Measurements from ENCODE around the gene FAM162A.

FAM162A gene

GRCh38 chr3:122389197-122389596 is 5.2 kb downstream of the FAM162A start:
- DNase-seq: no peak

GRCh38 chr3:122389892-122390291 is 5.9 kb downstream of the FAM162A start:
- DNase-seq: no peak

DNA sequence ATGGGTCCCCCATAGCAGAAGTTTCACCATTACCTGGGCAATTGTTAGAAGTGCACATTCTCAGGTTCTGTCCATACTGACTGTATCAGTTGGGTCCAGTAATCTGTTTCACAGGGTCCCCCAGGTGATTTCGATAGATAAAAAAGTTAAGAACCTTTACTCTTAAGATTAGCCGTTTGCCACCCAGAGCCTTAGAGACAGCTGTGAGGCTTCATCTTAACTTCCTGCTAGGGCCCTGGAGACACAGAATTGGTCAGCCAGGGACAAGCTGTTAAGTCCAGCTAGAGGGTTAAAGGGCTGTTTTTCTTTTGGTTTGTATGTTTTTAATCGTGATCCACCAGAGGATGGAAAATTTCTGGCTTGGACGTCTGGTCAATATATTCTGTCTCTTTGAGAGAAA is 6.7 kb downstream of the FAM162A start:
- no peak for DNase-seq

GRCh38 chr3:122391681-122392446 is 7.9 kb downstream of the FAM162A start:
- no peak for DNase-seq

- DNase-seq: peak; percentile 32
Measured at GRCh38 chr3:122392868-122393844, 9.2 kb downstream of the FAM162A start.

GRCh38 chr3:122394173-122394572 is 10.2 kb downstream of the FAM162A start:
- no peak for DNase-seq

- no peak for DNase-seq
Measured at GRCh38 chr3:122395582-122395981, 11.6 kb downstream of the FAM162A start.

- no peak for DNase-seq
Measured at GRCh38 chr3:122396511-122396910, 12.5 kb downstream of the FAM162A start.

DNA sequence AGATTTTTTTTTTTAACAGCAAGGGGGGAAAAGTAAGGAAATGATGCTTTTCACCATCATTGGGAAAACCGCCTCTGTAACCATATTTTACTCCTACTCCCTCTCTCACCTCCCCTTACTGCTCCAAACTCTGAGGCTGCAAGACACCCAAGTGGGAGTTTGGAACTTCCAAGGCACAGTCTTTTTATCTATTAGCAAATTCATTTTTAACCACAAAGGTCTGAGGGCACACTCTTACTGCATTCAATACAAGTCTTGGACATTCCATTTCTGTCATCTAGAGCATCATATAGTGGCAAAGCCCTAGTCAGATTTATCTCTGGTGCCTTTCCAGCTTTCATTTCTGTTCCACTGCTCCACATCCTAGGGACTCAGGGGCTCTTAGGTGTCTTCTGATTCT is 13.2 kb downstream of the FAM162A start:
- DNase-seq: no peak

DNA sequence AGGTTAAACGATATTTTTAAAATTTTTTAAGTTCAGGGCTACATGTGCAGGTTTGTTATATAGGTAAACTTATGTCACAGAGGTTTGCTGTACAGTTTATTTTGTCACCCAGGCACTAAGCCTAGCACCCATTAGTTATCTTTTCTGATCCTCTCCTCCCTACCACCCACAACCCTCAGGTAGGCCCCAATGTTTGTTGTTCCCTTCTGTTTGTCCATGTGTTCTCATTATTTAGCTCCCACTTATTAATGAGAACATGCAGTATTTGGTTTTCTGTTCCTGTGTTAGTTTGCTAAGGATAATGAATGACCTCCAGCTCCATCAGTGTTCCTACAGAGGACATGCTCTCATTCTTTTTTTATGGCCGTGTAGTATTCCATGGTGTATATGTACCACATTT is 14.9 kb downstream of the FAM162A start:
- no peak for DNase-seq

DNA sequence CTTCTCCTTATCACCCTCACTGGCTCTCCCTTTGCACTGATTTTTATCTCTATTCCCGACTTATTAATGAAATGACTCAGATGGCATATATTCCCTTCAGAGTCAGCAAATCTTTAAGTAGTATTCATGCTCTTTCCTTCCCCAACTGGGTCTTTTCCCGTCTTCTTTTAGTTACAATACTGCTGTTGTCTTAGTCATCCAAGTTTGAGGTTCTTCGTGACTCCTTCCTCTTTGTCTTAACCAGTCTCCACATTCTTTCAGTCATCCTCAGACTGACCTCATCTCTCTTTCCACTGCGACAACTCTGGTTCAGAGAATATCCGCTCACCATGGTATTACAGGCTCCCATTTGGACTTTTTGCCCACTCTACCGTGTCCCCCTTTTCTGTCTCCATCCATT is 19.5 kb downstream of the FAM162A start:
- DNase-seq: no peak

GRCh38 chr3:122405015-122405414 is 21.0 kb downstream of the FAM162A start:
- DNase-seq: no peak

- no peak for DNase-seq
Measured at GRCh38 chr3:122406198-122406597, 22.2 kb downstream of the FAM162A start.

DNA sequence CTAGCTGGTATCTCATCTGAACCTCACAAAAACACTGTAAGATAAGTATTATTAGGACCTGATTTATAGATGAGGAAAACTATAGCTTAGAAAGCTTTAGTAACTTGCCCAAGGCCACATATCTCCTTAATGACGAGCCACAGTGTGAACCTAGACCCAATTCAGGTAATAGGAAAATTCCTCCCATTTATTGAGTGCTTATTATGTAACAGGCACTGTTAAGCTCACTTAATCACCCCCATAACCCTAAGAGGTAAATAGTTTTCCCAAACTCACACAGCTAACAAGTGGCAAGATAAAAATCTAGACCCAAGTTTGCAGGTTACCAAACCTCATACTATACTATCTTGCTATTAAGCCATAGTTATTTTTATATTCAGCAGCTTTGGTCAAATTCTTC is 24.0 kb downstream of the FAM162A start:
- DNase-seq: no peak

- no peak for DNase-seq
Measured at GRCh38 chr3:122409446-122409845, 25.5 kb downstream of the FAM162A start.

DNA sequence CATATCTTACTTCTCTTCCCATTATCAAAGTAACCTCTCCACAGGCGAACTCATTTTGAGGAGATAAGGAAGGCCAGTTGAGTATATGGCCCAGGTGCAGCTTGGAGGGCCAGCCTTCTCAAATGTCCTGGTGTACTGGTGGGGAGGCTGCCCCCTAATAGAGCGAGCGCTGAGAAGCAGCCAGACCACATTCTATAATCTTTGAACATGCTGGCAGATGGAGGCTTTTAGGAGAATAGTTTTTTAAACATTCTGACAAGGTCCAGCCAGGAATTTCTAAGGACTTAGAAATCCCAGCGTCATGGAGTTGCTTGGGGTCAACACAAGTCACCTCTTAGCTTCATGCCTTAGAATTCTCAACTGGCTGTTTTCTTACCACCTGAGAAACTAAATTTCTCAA is 26.1 kb downstream of the FAM162A start:
- no peak for DNase-seq

GRCh38 chr3:122410639-122411038 is 26.7 kb downstream of the FAM162A start:
- DNase-seq: no peak

DNA sequence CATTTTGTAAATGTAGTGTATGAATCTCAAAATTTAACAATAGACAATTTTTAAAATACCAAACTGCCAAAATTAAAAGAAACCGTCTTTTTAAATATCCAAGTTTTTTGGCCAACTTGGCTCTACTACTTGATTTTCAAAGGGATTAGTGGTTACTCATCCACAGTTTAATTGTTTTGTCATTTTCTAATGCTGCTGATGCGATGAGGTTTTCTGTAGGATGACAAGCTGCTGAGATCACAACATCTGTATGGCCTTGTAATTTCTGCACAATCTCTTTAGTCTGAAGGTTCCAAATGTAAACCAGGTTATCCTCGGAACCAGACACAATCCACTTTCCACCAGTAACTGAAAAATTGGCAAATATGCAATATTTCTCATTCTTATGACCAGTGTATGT is 30.4 kb downstream of the FAM162A start:
- no peak for DNase-seq

GRCh38 chr3:122415104-122415744 is 31.2 kb downstream of the FAM162A start:
- no peak for DNase-seq

- no peak for DNase-seq
Measured at GRCh38 chr3:122415762-122416654, 32.0 kb downstream of the FAM162A start, which contains the start of gene WDR5B. WDR5B (minus strand) TSS chr3:122416062; CDS start chr3:122415528, 534 bp downstream.

DNA sequence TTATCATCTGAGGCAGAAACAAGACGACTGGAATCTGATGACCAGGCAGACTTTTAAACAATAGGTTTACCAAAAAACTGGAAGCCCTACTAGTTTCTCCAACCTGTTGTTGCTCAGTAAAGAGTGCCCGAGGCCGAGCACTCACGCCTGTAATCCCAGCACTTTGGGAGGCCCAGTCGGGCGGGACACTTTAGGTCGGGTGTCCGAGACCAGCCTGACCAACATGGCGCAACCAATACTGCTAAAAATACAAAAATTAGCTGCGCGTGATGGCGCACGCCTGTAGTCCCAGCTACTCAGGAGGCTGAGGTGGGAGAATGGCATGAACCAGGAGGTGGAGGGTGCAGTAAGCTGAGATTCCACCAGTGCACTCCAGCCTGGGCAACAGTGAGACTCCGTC is 33.0 kb downstream of the FAM162A start:
- DNase-seq: no peak

GRCh38 chr3:122421101-122421500 is 37.1 kb downstream of the FAM162A start:
- no peak for DNase-seq

All from NCI-H1105 (cell line).